CD8-positive, alpha-beta memory T cell (primary cell): ENCODE data around the gene STXBP2. TPM values are rescaled to one million over a fixed set of nuclear protein-coding genes. Genes with fewer than 3 reads are reported as not detected.

Source experiments
- CTCF ChIA-PET: fragments of 350-600 bp; sonication (Branson Sonifier 250); formaldehyde crosslinking; loops from one replicate; lab custom pipeline; 2021; ENCODE audit warnings: antibody characterized with exemption; lab: Charles Lee
- POLR2A ChIA-PET: fragments of 350-600 bp; sonication (Branson Sonifier 250); formaldehyde crosslinking; loops from one replicate; lab custom pipeline; 2021; ENCODE audit warnings: antibody characterized with exemption; lab: Charles Lee
- DNase-seq, 5 donors: peaks; one replicate each; pipeline versions ENCODE4 v3.0.0 to v3.0.0-alpha.2; 2020 to 2022; ENCODE audit warnings: mixed read lengths in 1 of 5
- H3K27ac ChIP-seq: one replicate; pipeline ENCODE4 v1.7.0; 2013; ENCODE audit warnings: low read depth, mild to moderate bottlenecking, low read length, moderate library complexity
- H3K27me3 ChIP-seq: 2 replicates; pipeline ENCODE4 v1.7.0; 2013; ENCODE audit warnings: low read length, mild to moderate bottlenecking; ENCODE audit not compliant: insufficient read depth, poor library complexity, severe bottlenecking
- H3K36me3 ChIP-seq: 2 replicates; pipeline ENCODE4 v1.7.0; 2013; ENCODE audit warnings: mild to moderate bottlenecking, low read length, moderate library complexity; ENCODE audit not compliant: insufficient read depth
- H3K4me1 ChIP-seq: 2 replicates; pipeline ENCODE4 v1.7.0; 2013; ENCODE audit warnings: mild to moderate bottlenecking, low read length, moderate library complexity; ENCODE audit not compliant: insufficient read depth
- H3K4me3 ChIP-seq: 2 replicates; pipeline ENCODE4 v1.7.0; 2013; ENCODE audit warnings: mild to moderate bottlenecking, low read length
- H3K9me3 ChIP-seq: 2 replicates; pipeline ENCODE4 v1.7.0; 2013; ENCODE audit warnings: mild to moderate bottlenecking, low read length
- H3K27ac Mint-ChIP-seq, 8 donors: one replicate each; pipeline ENCODE4 v1.8.0; 2020 to 2021; ENCODE audit warnings: mixed read lengths in 8 of 8, mild to moderate bottlenecking in 6 of 8, inconsistent platforms in 3 of 8, moderate library complexity in 3 of 8
- H3K27me3 Mint-ChIP-seq, 2 donors: one replicate each; pipeline ENCODE4 v1.8.0; 2020 to 2021; ENCODE audit warnings: mixed read lengths in 2 of 2, mild to moderate bottlenecking in 1 of 2, moderate library complexity in 1 of 2
- H3K36me3 Mint-ChIP-seq, 3 donors: one replicate each; pipeline ENCODE4 v1.8.0; 2020 to 2021; ENCODE audit warnings: mixed read lengths in 3 of 3, inconsistent platforms in 1 of 3, mild to moderate bottlenecking in 1 of 3
- H3K4me1 Mint-ChIP-seq, 3 donors: one replicate each; pipeline ENCODE4 v1.8.0; 2020 to 2021; ENCODE audit warnings: mixed read lengths in 3 of 3, inconsistent platforms in 1 of 3, mild to moderate bottlenecking in 1 of 3
- H3K4me3 Mint-ChIP-seq, 7 donors: one replicate each; pipeline ENCODE4 v1.8.0; 2020 to 2021; ENCODE audit warnings: mixed read lengths in 7 of 7, mild to moderate bottlenecking in 6 of 7, moderate library complexity in 4 of 7, inconsistent platforms in 2 of 7
- H3K9me3 Mint-ChIP-seq, 5 donors: one replicate each; pipeline ENCODE4 v1.8.0; 2020 to 2022; ENCODE audit warnings: mixed read lengths in 5 of 5, mild to moderate bottlenecking in 3 of 5, moderate library complexity in 2 of 5, inconsistent platforms in 1 of 5
- polyA plus RNA-seq: library from polyadenylated mRNA; unstranded; fragments of 300-500 nt; fragmentation: Illumina TruSeq; gene quantifications from one replicate; pipeline ENCODE4 v1.2.3, GENCODE V29; 2021
- total RNA-seq, 2 experiments: library from RNA; stranded (reverse); gene quantifications; one replicate each; pipeline ENCODE4 v1.2.3, GENCODE V29; 2021

STXBP2 gene
- total and polyA plus RNA-seq, 3 experiments from 2014 or later = 75.2 to 80.5 (median 80.1) TPM

DNA sequence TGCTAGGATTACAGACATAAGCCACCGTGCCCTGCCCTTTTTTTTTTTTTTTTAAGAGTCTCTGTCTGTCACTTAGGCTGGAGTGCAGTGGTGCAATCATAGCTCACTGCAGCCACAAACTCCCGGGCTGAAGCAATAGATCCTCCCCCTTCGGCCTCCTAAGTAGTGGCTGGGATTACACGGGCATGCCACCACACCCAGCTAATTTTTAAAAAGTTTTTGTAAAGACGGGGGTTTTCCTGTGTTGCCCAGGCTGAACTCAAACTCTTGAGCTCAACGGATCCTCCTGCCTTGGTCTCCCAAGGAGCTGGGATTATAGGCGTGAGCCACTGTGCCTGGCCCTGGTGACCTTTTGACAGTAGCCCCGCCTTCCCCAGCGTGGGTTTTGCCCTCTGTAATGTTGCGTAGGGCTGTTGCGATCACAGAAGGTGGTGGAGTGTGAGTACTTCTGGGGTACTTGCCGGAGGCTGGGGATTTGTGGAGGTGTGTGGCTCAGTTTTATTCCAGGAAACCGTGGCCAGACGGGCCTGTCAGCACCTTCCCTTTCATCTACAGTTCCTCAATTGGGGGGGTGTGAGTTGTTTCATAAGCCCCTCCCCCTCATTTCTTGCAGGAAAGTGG lies 20.3 kb downstream of the STXBP2 start:
- no peak overlapping the region for H3K27ac ChIP-seq
- Mint-ChIP-seq H3K27ac (peak overlapping the region in 5 of 8 donors; percentile 21 to 74 (median 67)), H3K27me3 (peaks cover 0 to 10% of the 10 kb centered on the region in 2 donors), H3K4me3 (no peak overlapping the region), H3K4me1 (peaks cover 11 to 14% (median 14%) of the 10 kb centered on the region in 3 donors), H3K9me3 (no peaks in the 10 kb centered on the region), H3K36me3 (no peaks in the 10 kb centered on the region)
- H3K27me3 ChIP-seq = no peaks in the 10 kb centered on the region
- ChIA-PET POLR2A (interaction anchor here (0.5 kb wide), 1 partner anchor 610 kb away, joined by 6 read pairs; no protein-coding TSS in a partner anchor), CTCF (interaction anchor here (1.0 to 3.4 kb wide), 3 partner anchors 19 to 273 kb away, joined by 3 to 18 read pairs (median 4); partner anchors contain the start of genes MCEMP1 and TRAPPC5)
- DNase-seq = no peak
- H3K4me1 ChIP-seq = peaks cover 16% of the 10 kb centered on the region
- H3K4me3 ChIP-seq = no peak overlapping the region
- H3K9me3 ChIP-seq = no peaks in the 10 kb centered on the region
- no peaks in the 10 kb centered on the region for H3K36me3 ChIP-seq

DNA sequence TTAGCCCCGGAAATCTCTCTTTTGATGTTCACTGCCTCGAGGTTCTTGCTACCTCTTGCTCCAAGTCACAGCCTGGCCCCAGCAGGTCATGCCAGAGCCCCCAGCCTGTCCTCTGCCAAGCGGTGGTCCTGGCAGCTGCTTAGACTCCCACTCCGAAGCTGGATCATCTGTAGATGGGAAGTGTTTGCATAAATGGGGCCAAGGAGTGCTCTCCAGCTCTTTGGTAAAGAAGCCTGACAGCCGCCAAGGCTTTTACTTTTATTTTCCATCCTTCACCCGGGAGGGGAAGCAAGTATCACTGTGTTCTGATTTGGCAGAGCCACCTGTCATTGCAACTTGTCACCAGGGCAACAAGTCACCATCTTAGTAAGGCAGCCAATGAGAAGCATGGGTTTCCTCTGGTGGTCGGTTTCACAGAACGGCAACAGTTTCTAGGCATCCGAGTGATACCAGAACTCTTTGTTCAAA lies 21.3 kb downstream of the STXBP2 start:
- Histone ChIP-seq H3K27me3 (no peaks in the 10 kb centered on the region), H3K9me3 (no peaks in the 10 kb centered on the region), H3K4me1 (peaks cover 13% of the 10 kb centered on the region), H3K4me3 (peak overlapping the region; percentile 30), H3K36me3 (no peaks in the 10 kb centered on the region), H3K27ac (no peak overlapping the region)
- no peaks in the 10 kb centered on the region for H3K9me3 Mint-ChIP-seq
- peak in 2 of 5 donors; percentile 30 to 59 for DNase-seq
- H3K27ac Mint-ChIP-seq = peak overlapping the region in 7 of 8 donors; percentile 20 to 83 (median 74)
- H3K4me1 Mint-ChIP-seq = peaks cover 5 to 7% (median 6%) of the 10 kb centered on the region in 3 donors
- no peaks in the 10 kb centered on the region for H3K36me3 Mint-ChIP-seq
- H3K27me3 Mint-ChIP-seq = peaks cover 0 to 10% of the 10 kb centered on the region in 2 donors
- H3K4me3 Mint-ChIP-seq = peak overlapping the region; percentile 40 to 71 (median 67)
- CTCF ChIA-PET = interaction anchor here (1.7 kb wide), 1 partner anchor 18 kb away, joined by 4 read pairs; the partner anchor contains the start of gene MCEMP1
- POLR2A ChIA-PET = no interaction called here

DNA sequence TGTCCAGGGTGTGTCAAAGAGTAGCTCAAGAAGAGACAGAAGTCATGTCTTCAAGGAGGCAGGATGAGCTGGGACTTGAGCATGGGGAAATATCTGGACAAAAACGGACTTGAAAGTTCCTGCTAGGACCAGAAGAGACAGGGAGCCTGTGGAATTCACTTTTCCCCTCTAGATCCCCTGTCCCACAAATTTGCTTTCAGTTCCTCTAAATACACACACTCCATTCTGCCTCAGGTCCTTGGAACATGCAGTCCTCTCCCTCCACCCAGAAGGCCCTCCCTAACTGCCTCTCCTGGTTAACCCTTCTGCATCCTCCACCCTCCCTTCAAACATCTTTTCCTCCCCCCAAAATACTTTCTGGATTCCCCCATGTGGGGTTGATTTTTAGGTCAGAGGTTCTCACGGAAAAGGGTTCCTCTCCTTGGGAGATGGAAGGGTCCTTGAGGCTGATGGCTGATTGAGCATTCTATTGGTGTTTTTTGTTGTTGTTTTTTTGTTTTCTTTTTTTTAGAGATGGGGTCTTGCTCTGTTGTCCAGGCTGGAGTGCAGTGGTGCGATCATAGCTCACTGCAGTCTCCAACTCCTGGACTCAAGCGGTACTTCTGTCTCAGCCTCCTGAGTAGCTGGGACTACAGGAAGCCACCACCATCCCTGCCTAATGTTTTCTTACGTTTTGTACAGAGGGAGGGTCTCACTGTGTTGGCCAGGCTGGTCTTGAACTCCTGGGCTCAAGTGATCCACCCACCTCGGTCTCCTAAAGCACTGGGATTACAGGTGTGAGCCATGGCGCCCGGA lies 25.0 kb downstream of the STXBP2 start:
- Histone ChIP-seq H3K4me3 (no peak overlapping the region), H3K4me1 (peaks cover 13% of the 10 kb centered on the region), H3K27me3 (no peaks in the 10 kb centered on the region), H3K27ac (no peak overlapping the region), H3K36me3 (no peaks in the 10 kb centered on the region), H3K9me3 (no peaks in the 10 kb centered on the region)
- ChIA-PET POLR2A (interaction anchor here (0.7 kb wide), 1 partner anchor 1204 kb away, joined by 4 read pairs; no protein-coding TSS in a partner anchor), CTCF (interaction anchor here (0.7 to 2.3 kb wide), 4 partner anchors 10 to 139 kb away, joined by 3 to 12 read pairs (median 4); partner anchors contain the start of gene TRAPPC5)
- Mint-ChIP-seq H3K4me1 (peaks cover 5 to 7% (median 6%) of the 10 kb centered on the region in 3 donors), H3K4me3 (no peak overlapping the region), H3K27ac (no peak overlapping the region), H3K36me3 (no peaks in the 10 kb centered on the region), H3K9me3 (no peaks in the 10 kb centered on the region), H3K27me3 (peaks cover 6 to 17% of the 10 kb centered on the region in 2 donors)
- DNase-seq = no peak

DNA sequence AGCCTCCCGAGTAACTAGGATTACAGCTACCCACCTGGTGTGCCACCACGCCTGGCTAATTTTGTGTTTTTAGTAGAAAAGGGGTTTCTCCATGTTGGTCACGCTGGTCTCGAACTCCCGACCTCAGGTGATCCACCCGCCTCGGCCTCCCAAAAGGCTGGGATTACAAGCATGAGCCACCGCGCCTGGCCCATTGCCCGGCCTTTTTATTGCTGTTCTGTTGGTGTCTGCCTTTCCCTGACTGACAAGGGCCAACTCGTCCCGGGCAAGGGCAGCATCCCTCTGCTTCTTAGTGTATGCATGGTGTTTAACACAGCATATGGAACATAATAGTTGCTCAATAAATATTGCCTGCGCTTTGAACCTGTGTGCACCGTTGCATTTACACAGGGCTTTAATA lies 25.7 kb downstream of the STXBP2 start:
- Histone ChIP-seq H3K9me3 (no peaks in the 10 kb centered on the region), H3K27ac (no peak overlapping the region), H3K27me3 (no peaks in the 10 kb centered on the region), H3K4me3 (no peak overlapping the region), H3K4me1 (peaks cover 8% of the 10 kb centered on the region), H3K36me3 (no peaks in the 10 kb centered on the region)
- Mint-ChIP-seq H3K27ac (no peak overlapping the region), H3K9me3 (no peaks in the 10 kb centered on the region), H3K4me1 (peaks cover 5 to 7% (median 6%) of the 10 kb centered on the region in 3 donors), H3K36me3 (no peaks in the 10 kb centered on the region), H3K4me3 (no peak overlapping the region), H3K27me3 (peaks cover 8 to 20% of the 10 kb centered on the region in 2 donors)
- CTCF ChIA-PET = interaction anchor here (0.7 to 2.3 kb wide), 2 partner anchors 11 to 18 kb away, joined by 3 to 12 read pairs; partner anchors contain the start of gene TRAPPC5
- POLR2A ChIA-PET = no interaction called here
- no peak for DNase-seq

DNA sequence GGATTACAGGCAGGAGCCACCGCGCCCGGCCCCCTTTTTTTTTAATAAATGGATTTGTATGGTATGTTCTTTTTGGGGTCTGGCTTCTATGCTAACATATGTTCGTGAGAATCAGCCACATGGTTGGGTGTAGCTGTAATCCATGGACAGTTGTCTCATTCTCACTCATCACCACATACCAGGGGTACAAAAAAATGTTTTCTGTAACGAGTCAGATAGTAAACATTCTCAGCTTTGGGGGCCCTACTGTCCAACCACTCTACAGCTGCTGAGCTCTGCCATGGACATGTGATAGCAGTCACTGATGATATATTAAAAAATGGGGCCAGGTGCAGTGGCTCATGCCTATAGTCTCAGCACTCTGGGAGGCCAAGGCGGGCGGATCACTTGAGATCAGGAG lies 26.8 kb downstream of the STXBP2 start:
- CTCF ChIA-PET = interaction anchor here (1.0 kb wide), 1 partner anchor 11 kb away, joined by 4 read pairs; no protein-coding TSS in a partner anchor
- no peak overlapping the region for H3K27ac ChIP-seq

DNA sequence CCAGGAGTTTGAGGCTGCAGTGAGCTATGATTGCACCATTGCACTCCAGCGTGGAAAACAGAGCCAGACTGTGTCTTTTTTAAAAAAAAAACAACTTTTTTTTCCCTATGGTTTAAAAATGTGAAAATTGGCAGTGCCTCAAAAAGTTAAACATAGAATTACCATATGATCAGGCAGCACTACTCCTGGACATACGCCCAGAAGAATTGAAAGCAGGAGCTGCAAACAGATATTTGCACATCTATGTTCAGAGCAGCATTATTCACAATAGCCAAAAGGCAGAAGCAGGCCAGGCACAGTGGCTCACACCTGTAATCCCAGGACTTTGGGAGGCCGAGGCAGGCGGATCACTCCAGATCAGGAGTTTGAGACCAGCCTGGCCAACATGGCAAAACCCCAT lies 28.2 kb downstream of the STXBP2 start:
- Mint-ChIP-seq H3K4me3 (no peak overlapping the region), H3K36me3 (no peaks in the 10 kb centered on the region), H3K4me1 (peaks cover 0 to 7% (median 3%) of the 10 kb centered on the region in 3 donors), H3K27me3 (peaks cover 17 to 24% of the 10 kb centered on the region in 2 donors), H3K9me3 (no peaks in the 10 kb centered on the region), H3K27ac (peak overlapping the region in 1 of 8 donors; percentile 60)
- no peak for DNase-seq
- ChIA-PET POLR2A (no interaction called here), CTCF (interaction anchor here (1.2 kb wide), 1 partner anchor 97 kb away, joined by 3 read pairs; no protein-coding TSS in a partner anchor)
- H3K4me3 ChIP-seq = no peak overlapping the region
- H3K36me3 ChIP-seq = no peaks in the 10 kb centered on the region
- H3K27me3 ChIP-seq = no peaks in the 10 kb centered on the region
- H3K9me3 ChIP-seq = no peaks in the 10 kb centered on the region
- H3K4me1 ChIP-seq = peaks cover 3% of the 10 kb centered on the region
- H3K27ac ChIP-seq = no peak overlapping the region

More for the DNA sequence above, 26.8 kb downstream of the STXBP2 start:
- H3K9me3 ChIP-seq = no peaks in the 10 kb centered on the region
- Mint-ChIP-seq H3K27me3 (peaks cover 10 to 20% of the 10 kb centered on the region in 2 donors), H3K36me3 (no peaks in the 10 kb centered on the region), H3K9me3 (no peaks in the 10 kb centered on the region), H3K4me3 (no peak overlapping the region), H3K27ac (no peak overlapping the region), H3K4me1 (no peaks in the 10 kb centered on the region)
- no peak for DNase-seq
- no peak overlapping the region for H3K4me3 ChIP-seq
- POLR2A ChIA-PET = no interaction called here
- H3K4me1 ChIP-seq = no peaks in the 10 kb centered on the region
- H3K27me3 ChIP-seq = no peaks in the 10 kb centered on the region
- H3K36me3 ChIP-seq = no peaks in the 10 kb centered on the region

DNA sequence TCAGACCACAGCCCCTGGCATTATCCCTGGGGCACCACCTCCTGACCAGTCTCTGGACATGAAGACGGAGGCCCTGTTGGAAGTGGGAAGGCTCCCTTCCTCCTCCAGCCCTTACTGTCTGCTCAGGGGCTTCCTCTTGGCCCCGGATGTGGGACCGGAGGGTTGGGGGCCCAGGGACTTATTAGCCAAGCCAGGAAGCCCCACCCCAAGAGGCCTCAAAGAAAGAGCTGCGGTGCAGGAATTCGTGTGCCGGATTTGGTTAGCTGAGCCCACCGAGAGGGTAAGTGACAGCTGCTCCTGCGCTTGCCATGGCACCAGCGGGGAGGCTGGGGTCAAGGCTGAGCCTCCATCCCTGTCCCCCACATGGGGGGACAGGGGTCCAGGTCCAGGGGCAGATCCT lies 31.9 kb downstream of the STXBP2 start, which contains the start of gene RETN:
TSS of gene RETN (plus strand) at position 208 of the 400 bp plus-strand sequence. CDS start 278 bp downstream, outside the sequence.
- Mint-ChIP-seq H3K36me3 (no peaks in the 10 kb centered on the region), H3K27me3 (peaks cover 25 to 41% of the 10 kb centered on the region in 2 donors), H3K4me1 (peaks cover 5 to 15% (median 8%) of the 10 kb centered on the region in 3 donors), H3K27ac (peak within 1 kb of the TSS in 2 of 8 donors; percentile 3 to 17), H3K9me3 (no peaks in the 10 kb centered on the region), H3K4me3 (peak within 1 kb of the TSS in 1 of 7 donors; percentile 12)
- no peak within 1 kb of the TSS for H3K27ac ChIP-seq
- no peak within 1 kb of the TSS for H3K4me3 ChIP-seq
- H3K9me3 ChIP-seq = no peaks in the 10 kb centered on the region
- CTCF ChIA-PET = interaction anchor here (1.0 to 1.9 kb wide), 3 partner anchors 10 to 12 kb away, joined by 3 to 8 read pairs (median 4); partner anchors contain the start of gene TRAPPC5
- no peaks in the 10 kb centered on the region for H3K27me3 ChIP-seq
- peaks cover 3% of the 10 kb centered on the region for H3K4me1 ChIP-seq
- H3K36me3 ChIP-seq = no peaks in the 10 kb centered on the region
- POLR2A ChIA-PET = no interaction called here
- DNase-seq = no peak
